ENCODE measurements around the gene ATL3.
"Not testable (repeated sequence)": the region's sequence is repeated elsewhere in the genome, so short reads cannot be mapped to it uniquely, and the experiment has no call there.

Gene ATL3

DNA sequence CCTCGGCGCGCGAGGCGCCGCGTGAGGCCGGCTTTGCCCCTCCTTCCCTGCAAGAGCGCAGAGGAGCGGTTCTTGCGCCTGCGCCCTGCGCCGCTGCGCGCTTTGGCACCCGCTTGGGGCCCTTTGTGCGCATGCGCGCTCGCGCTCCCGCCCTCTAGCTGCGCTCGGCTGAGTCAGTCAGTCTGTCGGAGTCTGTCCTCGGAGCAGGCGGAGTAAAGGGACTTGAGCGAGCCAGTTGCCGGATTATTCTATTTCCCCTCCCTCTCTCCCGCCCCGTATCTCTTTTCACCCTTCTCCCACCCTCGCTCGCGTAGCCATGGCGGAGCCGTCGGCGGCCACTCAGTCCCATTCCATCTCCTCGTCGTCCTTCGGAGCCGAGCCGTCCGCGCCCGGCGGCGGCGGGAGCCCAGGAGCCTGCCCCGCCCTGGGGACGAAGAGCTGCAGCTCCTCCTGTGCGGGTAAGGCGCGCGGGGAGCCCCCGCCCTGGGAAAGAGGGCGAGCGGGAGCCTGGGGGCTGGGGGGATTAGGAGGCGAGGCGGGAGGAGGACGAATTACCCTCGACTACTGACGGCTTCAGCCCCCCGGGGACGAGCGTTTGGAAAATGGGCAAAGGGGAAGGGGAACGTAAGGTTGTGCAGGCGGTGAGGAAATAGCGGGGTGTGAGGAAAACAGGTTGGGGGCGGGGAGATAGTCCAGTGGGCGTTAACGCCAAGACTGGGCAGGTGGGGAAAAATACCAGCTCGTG, 10.3 kb upstream of the ATL3 start, which contains the start of gene RTN3:
RTN3 (plus strand) TSS at position 180 of the 745 bp plus-strand sequence; CDS start at position 317, 137 bp downstream.
- peak; percentile 88 to 98 (median 97) for DNase-seq (ENCODE audit: low read depth in 2 of 3, low spot score in 1 of 3)

DNA sequence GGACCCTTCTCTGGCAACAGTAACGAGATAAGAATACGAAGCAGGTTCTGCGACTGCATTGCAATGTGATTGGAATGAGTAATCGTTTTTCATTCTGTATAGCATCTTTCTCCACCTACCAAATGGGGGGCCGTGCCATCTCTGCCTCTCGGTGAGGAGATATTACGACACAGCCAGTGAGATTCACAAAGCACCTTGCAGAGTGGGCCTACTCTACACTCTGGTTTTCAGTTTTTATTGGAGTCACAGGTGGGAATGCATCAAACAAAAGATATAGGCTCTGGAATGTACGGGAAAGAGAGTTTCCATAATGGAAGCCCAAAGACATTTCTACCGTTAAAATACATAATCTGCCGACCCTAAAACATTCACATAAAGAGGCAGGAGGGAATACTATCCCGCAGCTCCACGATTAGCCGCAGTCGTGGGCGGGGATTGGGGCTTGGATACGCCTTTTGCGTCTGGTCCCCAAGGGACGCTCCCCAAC, 9.7 kb upstream of the ATL3 start:
- no peak for DNase-seq (ENCODE audit: low read depth in 2 of 3, low spot score in 1 of 3)

DNA sequence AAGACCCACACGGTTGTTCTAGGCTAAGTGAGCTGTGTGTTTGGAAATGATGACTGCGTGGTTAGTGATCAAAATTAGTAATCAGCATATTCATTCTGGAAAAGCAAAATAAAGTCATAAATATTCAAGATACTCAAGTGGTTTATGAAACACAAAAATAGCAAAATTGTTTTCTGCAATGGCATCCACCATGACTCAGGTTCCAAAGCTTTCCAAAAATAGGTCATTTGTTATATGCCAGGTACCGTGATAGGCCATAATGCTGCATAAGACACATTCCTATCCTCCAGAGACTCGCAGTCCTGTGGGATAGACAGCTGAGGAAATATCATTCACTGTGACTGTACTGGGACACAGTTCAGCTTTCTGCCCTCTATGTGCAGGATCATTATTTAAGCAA, 2.4 kb upstream of the ATL3 start:
- DNase-seq (ENCODE audit: low read depth in 2 of 3, low spot score in 1 of 3), result no peak

DNA sequence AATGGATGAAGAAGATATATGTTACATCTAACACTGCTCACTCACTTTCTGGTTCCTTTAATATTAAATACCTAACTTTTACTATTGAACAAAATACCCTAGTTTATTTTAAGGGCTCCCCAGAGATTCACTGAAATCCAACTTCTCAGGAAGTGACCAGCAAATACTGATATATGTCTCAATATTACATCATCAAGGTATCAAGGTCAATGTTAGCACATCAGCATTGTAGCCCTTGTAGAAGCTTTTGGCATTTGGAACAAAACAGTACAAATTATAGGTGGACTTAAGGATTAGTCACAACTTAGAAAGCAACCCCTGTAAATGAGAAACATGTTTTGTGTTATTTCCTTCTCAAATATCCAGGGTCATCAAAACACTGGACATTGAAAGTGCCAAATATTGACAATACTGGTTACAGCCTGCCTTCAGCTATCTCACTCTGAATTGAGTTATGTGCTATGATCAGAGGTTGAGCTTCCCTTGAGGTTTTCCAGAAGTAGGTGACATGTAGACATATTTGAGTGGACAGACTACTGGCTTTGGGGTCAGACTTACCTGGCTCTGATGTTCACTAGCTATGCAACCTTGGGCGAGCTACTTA, 1.9 kb upstream of the ATL3 start:
- no peak for DNase-seq (ENCODE audit: low read depth in 2 of 3, low spot score in 1 of 3)

DNA sequence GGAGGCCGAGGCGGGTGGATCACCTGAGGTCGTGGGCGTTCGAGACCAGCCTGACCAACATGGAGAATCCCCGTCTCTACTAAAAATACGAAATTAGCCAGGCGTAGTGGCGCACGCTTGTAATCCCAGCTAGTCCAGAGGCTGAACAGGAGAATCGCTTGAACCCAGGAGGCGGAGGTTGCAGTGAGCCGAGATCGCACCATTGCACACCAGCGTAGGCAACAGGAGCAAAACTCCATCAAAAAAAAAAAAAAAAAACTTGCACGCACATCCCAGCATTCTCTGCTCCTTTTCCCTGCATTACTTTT, 934 bp upstream of the ATL3 start:
- no peak for DNase-seq (ENCODE audit: low read depth in 2 of 3, low spot score in 1 of 3)

DNA sequence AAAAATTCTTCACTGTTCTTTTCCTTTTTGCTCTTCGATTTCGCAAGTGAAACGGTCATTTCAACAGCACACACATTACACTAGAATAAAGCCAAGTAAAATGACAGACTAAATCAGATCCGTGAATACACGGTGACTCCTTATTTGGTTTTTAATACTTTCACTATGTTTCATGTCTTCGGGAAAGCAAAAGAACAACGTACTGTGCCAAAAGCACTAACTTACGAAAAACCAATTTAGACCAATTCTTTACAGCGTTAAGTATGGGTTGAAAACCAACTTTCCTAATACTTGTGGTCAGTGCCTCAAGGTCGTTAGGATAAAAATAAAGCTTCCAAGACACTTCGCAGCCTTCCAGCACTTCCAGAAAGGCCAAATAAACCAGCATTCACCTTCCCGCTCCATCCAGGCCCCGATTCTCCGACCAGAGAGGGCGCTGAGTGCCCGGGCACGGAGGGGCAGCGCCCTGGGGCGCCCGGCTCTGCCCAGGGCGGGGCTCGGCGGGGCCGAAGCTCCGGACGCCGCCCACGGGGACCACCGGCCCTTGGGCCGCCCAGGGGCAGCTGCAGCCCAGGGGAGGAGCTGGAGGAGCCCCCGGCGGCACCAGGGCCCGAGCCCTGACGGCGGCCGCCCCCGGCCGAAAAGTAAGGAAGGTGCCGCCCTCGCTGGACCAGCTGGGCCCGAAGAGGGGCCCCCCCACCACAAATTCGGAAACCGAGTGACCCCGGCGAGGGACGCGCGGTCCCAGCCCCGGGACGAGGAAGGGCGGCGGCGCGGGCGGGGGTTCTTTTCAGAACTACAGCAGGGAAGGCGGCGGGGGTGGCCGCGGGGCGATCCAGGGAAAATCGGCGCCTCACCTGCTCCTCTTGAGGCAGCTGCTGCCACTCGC, 499 bp downstream of the ATL3 start:
- DNase-seq (ENCODE audit: low read depth in 2 of 3, low spot score in 1 of 3), result peak in 1 of 3 donors; percentile 25

DNA sequence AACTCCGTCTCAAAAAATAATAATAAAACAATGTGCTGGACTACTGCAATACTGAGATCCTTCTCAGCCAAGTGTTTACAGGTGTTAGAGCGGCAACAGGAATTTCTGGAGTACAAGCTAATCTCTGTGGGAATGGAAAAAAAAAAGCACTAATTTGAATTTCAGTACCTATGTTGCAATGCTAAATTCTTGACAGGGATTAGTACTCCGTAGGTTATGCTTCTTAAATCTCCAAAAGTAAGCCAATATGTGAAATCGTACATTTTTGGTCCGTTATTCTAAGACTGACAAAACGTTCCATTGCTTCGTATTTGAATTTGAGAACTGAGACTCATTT, 1.1 kb downstream of the ATL3 start:
- no peak for DNase-seq (ENCODE audit: low read depth in 2 of 3, low spot score in 1 of 3)

DNA sequence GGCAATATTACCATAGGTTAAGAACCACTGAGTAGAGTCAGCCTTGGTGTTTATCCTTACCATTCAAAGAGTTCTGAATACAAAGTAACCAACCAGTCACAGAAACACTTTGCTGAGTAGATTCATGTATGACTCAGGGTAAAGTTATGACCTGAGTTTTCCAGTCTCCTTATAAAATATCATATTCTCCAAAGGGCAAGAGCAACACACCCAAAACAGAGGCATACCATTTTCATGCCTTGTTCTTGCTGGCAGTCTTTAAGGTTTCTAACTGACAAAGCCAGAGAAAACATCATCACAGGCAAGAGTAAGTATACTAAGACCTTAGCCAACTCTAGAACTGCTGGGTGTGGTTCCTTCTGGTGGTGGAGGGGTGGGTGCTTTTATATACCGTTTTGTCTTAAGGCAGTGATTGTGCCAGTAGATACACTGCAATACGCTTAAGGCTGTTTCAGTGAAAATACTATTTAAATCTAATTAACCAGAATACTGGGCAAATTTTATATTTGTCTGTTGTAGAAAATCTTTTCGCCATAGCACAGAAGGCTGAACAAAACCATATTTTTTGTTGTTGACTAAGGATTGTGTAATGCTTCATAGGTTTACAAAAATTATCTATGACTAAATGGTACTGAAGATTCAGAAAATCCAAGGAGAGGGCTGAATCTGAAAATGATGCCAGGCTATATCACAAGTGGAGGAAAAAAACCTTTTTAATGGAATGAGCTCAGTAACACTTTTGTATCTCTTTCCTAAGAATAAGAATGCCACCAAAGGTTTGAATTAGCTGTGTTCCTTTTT, 3.0 kb downstream of the ATL3 start:
- DNase-seq (ENCODE audit: low read depth in 2 of 3, low spot score in 1 of 3), result no peak

DNA sequence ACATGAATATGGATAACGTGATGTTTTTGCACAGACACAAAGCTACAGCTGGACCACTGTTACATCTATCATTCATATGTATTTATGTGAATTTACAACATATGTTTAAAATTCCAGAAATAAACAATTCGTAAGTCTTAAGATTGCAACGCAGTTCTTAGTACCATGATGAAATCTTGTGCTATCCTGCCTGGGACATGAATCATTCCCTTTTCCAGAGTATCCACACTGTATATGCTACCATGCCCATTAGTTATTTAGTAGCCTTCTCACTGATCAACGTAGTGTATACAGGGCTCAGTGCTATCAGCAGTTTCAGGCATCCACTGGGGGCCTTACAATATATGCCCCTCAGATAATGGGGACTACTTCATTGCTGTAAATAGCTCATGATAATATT, 4.3 kb downstream of the ATL3 start:
- DNase-seq (ENCODE audit: low read depth in 2 of 3, low spot score in 1 of 3), result no peak

DNA sequence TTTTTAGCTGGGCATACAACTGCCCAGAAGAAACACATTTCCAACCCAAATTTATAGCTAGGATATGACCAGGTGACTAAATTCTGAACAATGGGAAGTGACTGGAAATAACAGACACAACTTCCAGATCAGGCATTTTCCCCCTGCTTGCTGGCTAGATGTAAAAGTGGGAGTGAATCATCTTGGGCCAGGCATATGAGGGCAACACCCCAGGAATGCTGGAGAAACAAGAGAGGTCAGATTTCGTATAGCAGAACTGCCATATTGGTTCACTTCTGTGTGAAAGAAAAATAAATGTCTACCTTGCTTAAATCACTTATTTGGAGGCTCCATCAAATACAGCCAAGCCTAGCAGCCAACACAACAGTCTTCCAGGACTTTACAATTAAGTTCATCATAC, 7.4 kb downstream of the ATL3 start:
- no peak for DNase-seq (ENCODE audit: low read depth in 2 of 3, low spot score in 1 of 3)

DNA sequence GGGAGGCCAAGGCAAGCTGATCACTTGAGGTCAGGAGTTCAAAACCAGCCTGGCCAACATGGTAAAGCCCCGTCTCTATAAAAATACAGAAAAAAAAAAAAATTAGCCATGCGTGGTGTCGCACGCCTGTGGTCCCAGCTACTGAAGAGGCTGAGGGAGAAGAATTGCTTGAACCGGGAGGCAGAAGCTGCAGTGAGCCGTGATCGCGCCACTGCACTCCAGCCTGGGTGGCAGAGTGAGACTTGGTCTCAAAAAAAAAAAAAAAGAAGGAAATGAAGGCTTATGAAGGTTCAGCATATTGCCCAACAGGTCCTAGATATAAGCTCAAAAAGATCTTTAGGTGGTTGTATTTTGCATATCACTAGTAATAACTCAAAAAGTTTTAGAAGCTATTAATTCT, 10.2 kb downstream of the ATL3 start:
- DNase-seq (ENCODE audit: low read depth in 2 of 3, low spot score in 1 of 3), result no peak

DNA sequence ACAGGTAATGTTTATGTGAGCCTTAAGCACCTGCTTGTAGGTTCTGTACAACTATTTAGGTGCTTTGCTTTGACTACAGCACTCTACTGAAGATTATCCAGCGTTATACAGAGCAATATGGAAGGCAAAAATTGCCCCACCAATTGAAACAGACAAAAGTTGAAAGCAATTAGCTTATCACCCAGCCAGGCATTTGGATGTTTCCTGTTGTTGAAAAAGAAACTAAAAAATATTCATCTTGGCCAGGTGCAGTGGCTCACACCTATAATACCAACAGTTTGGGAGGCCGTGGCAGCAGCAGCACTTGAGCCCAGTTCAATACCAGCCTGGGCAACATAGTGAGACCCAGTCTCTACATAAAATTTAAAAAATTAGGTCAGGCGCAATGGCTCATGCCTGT, 18.5 kb downstream of the ATL3 start:
- DNase-seq (ENCODE audit: low read depth in 2 of 3, low spot score in 1 of 3), result no peak

DNA sequence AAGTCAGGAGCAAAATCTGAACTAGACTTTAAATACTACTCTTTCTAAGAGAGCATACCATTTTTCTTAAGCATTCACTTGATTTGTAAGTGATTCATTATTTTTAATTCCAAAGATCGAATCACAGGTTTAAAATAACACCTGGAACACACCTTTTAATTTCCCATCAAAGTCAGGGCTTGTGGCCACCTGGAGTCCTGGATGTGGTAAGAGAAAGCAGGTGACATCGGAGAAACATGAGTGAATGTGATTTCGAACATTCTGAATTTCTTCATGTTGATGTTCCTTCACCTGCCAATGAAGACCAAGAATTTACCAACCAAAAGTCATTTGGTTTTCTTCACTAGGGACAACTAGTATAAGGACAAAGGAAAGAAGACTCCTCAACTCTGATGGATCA, 28.0 kb downstream of the ATL3 start:
- DNase-seq (ENCODE audit: low read depth in 2 of 3, low spot score in 1 of 3), result no peak

DNA sequence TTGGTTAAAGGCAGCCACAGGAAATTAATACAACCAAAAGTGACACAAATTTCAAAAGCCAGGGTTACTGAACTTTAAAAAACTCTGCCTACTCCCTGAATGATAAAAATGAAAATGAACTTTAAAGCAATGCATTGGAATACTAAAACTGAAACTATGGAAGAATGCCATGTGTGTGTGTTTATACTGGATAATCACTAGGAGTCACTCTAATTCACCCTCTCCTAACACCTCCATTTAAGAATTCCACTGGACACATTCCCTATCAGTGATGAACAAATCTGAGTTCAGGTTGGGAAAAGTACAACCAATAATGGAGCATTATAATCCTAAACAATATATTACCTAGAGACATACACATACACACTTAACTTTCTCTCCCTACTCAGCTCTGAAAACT, 29.4 kb downstream of the ATL3 start:
- DNase-seq (ENCODE audit: low read depth in 2 of 3, low spot score in 1 of 3), result no peak

DNA sequence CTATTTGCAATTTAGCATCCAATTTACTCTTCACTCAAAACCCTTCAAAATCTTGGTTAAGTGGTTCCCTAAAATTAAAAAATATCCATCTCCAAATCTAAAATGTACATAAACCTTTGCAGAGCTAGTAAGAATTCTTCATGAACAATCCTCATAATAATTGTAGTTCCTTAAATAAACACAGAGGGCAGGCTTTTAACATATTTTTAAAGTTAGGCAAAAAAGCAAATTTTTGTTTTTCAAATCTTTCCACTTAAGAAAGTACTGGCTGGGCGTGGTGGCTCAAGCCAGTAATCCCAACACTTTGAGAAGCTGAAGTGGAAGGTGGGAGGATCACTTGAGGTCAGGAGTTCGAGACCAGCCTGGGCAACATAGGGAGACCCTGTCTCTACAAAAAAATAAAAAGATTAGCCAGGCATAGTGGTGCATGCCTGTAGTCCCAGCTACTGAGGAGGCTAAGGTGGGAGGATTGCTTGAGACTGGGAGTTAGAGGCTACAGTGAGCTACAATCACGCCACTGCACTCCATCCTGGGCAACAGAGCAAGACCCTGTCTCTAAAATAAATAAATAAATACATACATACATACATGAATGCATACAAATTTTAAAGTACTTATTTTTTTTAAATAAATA, 31.9 kb downstream of the ATL3 start:
- no peak for DNase-seq (ENCODE audit: low read depth in 2 of 3, low spot score in 1 of 3)

DNA sequence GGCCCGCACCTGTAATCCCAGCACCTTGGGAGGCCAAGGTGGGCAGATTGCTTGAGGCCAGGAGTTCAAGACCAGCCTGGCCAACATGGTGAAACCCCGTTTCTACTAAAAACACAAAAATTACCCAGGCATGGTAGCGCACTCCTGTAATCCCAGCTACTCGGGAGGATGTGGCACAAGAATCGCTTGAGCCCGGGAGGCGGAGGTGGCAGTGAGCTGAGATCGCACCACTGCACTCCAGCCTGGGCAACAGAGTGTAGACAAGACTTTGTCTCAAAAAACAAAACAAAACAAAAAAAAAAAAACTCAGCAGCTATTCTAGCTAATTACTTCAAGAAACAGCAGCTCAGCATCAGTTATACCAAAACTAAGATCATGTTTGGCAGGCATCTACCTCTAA, 32.7 kb downstream of the ATL3 start:
- not testable (repeated sequence) for DNase-seq (ENCODE audit: low read depth in 2 of 3, low spot score in 1 of 3)

DNA sequence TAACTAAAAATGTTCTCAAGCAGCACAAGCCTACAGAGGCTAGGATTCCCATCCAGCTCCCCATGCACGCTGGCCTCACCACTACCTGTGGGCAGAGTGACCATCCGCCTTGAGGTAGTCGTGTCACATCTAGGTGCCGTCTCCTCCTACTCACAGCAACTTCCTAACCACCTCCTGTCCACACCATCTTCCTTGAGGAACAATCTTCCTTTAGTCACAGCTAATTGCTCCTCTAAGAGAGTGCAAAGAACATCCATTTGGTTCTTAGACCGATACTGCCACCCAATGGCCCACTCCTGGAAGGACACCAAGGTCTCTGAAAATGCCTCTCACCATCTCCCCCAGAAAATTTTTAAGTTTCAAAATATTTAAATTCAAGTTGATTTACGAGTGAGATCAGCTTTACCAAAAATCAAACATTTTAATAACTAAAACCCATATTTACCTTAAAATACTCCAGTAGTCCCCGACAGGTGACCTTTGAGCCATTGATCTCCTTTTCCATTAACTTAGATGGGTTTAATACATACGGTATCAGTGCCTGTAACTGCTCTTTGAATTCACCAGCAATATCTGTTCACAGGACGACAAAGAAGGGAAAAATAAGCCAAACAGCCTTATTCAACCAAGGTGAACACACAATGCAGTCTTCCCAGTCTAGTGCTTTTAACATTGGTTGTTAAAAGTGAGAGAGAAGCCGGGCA, 35.3 kb downstream of the ATL3 start:
- peak; percentile 39 to 63 (median 41) for DNase-seq (ENCODE audit: low read depth in 2 of 3, low spot score in 1 of 3)

DNA sequence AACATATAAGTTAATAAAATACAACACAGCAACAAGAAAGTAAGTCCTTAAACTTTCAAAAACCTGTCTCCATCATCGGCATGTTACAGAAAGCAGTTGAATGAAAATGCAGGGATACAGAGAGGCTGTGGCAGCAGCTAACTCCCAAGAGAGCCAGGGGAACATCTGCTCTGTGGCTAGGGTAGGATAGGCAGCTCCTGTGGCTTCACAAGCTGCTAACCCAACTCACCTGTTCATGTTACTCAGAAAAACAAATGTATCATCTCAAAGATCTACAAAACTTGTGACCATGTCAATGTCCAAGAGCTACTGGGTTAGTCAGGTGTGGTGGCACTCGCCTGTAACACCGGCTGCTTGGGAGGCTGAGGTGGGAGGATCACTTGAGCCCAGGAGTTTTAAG, 41.8 kb downstream of the ATL3 start:
- DNase-seq (ENCODE audit: low read depth in 2 of 3, low spot score in 1 of 3), result no peak

DNA sequence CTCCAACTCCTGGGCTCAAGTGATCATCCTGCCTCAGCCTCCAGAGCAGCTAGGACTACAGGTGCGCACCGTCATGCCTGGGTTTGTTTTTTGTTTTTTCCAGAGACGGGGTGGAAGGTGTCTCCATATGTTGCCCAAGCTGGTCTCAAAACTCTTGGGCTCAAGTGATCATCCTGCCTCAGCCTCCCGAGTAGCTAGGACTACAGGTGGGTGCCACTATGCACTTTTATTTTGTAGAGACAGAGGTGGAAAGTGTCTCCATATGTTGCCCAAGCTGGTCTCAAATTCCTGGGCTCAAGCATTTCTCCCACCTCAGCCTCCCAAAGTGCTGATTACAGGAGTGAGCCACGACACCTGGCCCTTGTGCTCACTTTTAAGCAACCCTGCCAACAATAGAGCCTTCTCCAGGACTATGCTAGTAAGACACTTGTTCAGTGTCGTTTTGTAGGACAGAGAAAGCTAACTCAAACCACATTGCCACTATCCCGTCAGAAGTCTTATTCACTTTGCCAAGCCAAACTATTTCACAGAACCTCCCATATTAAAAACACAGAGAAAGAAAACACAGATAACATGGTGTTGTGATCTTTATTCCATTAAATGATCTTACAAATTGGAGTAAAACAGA, 47.5 kb downstream of the ATL3 start:
- no peak for DNase-seq (ENCODE audit: low read depth in 2 of 3, low spot score in 1 of 3)

DNA sequence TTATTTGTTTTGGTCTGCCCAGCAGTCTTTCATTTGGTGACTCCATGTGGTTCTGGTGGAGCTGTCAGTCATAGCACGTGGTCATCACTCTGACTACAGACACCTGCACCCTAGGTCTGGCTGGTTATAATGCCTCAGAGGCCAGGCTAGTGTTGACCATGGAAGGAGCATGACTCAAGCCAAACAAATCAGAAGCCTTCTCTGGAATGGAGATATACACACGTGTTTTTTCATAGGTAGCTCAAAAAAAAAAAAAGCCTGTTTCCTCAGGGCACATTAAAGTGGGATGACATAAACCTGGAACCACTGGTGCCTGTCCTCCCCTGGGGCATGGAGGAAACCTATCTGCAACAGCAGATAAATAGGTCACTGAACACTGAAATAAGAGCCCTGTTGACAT, 48.9 kb downstream of the ATL3 start:
- no peak for DNase-seq (ENCODE audit: low read depth in 2 of 3, low spot score in 1 of 3)
